Caco-2 (cell line): ENCODE results near the gene ORAI2. TPM values are rescaled to one million over a fixed set of nuclear protein-coding genes. Genes with fewer than 3 reads are reported as not detected.

Experiments
- BruUV-seq: library from RNA; stranded (reverse); fragments of 400-500 nt; replicated peaks from 2 replicates; lab custom pipeline; 2021; lab: Mats Ljungman, UMichigan
- CTCF ChIA-PET: fragments of 300-600 bp; sonication (Branson Sonifier 250); formaldehyde crosslinking; loops from one replicate; lab custom pipeline; 2022; ENCODE audit warnings: antibody characterized with exemption; lab: Charles Lee
- POLR2A ChIA-PET: fragments of 300-600 bp; sonication (Branson Sonifier 250); formaldehyde crosslinking; loops from one replicate; lab custom pipeline; 2022; ENCODE audit warnings: antibody characterized with exemption; lab: Charles Lee
- DNase-seq, 2 experiments: peaks; one replicate each; pipeline versions ENCODE4 v3.0.0 to v3.0.0-alpha.2; 2020 to 2022
- H3K27me3 ChIP-seq: replicated peaks from 2 replicates; pipeline ENCODE4 v1.6.0; 2011; ENCODE audit warnings: low read length; ENCODE audit not compliant: control insufficient read depth, insufficient read depth
- H3K36me3 ChIP-seq: 2 replicates; pipeline ENCODE4 v1.5.1; 2011; ENCODE audit warnings: low read length; ENCODE audit not compliant: control insufficient read depth, insufficient read depth
- H3K4me1 ChIP-seq: fragments of 250-450 bp; sonication (Bioruptor Pico); 2 replicates; pipeline ENCODE4 v1.5.1; 2020; ENCODE audit warnings: mild to moderate bottlenecking
- H3K4me3 ChIP-seq: 2 replicates; pipeline ENCODE4 v1.5.1; 2011; ENCODE audit warnings: low read depth, mild to moderate bottlenecking, control low read depth, low read length
- H3K9me3 ChIP-seq: fragments of 250-450 bp; sonication (Bioruptor Pico); 2 replicates; pipeline ENCODE4 v1.5.1; 2020; ENCODE audit warnings: mild to moderate bottlenecking, moderate library complexity
- H3K27ac Mint-ChIP-seq: one replicate; pipeline ENCODE4 v1.8.0; 2022; ENCODE audit warnings: mixed read lengths; ENCODE audit not compliant: unreplicated experiment
- H3K27me3 Mint-ChIP-seq: one replicate; pipeline ENCODE4 v1.8.0; 2022; ENCODE audit warnings: mixed read lengths; ENCODE audit not compliant: insufficient read depth, unreplicated experiment
- H3K36me3 Mint-ChIP-seq: one replicate; pipeline ENCODE4 v1.8.0; 2022; ENCODE audit warnings: mild to moderate bottlenecking, mixed read lengths; ENCODE audit not compliant: insufficient read depth, unreplicated experiment
- H3K4me1 Mint-ChIP-seq: one replicate; pipeline ENCODE4 v1.8.0; 2022; ENCODE audit warnings: low read depth, mixed read lengths; ENCODE audit not compliant: unreplicated experiment
- H3K4me3 Mint-ChIP-seq: one replicate; pipeline ENCODE4 v1.8.0; 2022; ENCODE audit warnings: mild to moderate bottlenecking, moderate library complexity, mixed read lengths; ENCODE audit not compliant: unreplicated experiment
- H3K9me3 Mint-ChIP-seq: one replicate; pipeline ENCODE4 v1.8.0; 2022; ENCODE audit warnings: mixed read lengths; ENCODE audit not compliant: unreplicated experiment
- intact Hi-C: fragments of 100-400 bp; cut with micrococcal nuclease; formaldehyde crosslinking; loops from one replicate; pipeline ENCODE4 v1.10.0; 2022; ENCODE audit not compliant: unreplicated experiment
- total RNA-seq: library from RNA; stranded (reverse); gene quantifications from 2 replicates; pipeline ENCODE4 v1.2.3, GENCODE V29; 2022
- TF ChIP-seq, protein P1 (sequence below), 2 experiments: fragments of 200-600 bp in 1 of 2; IDR thresholded peaks; 1 replicate in 1 of 2; 2 replicates in 1 of 2; pipeline versions ENCODE4 v1.5.1 to v1.8.0; 2011 to 2022; ENCODE audit warnings: antibody characterized with exemption in 1 of 2, control low read depth in 1 of 2, inconsistent platforms in 1 of 2, low read depth in 1 of 2, low read length in 1 of 2, mild to moderate bottlenecking in 1 of 2, moderate library complexity in 1 of 2; ENCODE audit not compliant: insufficient read depth in 1 of 2, severe bottlenecking in 1 of 2, unreplicated experiment in 1 of 2

Gene ORAI2
- total RNA-seq, 1 experiment from 2014 or later, result 20.2 TPM

- TF ChIP-seq, protein P1, sequence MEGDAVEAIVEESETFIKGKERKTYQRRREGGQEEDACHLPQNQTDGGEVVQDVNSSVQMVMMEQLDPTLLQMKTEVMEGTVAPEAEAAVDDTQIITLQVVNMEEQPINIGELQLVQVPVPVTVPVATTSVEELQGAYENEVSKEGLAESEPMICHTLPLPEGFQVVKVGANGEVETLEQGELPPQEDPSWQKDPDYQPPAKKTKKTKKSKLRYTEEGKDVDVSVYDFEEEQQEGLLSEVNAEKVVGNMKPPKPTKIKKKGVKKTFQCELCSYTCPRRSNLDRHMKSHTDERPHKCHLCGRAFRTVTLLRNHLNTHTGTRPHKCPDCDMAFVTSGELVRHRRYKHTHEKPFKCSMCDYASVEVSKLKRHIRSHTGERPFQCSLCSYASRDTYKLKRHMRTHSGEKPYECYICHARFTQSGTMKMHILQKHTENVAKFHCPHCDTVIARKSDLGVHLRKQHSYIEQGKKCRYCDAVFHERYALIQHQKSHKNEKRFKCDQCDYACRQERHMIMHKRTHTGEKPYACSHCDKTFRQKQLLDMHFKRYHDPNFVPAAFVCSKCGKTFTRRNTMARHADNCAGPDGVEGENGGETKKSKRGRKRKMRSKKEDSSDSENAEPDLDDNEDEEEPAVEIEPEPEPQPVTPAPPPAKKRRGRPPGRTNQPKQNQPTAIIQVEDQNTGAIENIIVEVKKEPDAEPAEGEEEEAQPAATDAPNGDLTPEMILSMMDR (IDR thresholded peaks at IDR 0.05; ENCODE audit: insufficient read depth in 1 of 2, low read depth in 1 of 2, low read length in 1 of 2, severe bottlenecking in 1 of 2, unreplicated experiment in 1 of 2), result no peak
- Mint-ChIP-seq H3K9me3 (no peaks in the 10 kb centered on the region), H3K27me3 (no peaks in the 10 kb centered on the region), H3K4me1 (peaks cover 16% of the 10 kb centered on the region), H3K36me3 (peaks cover 5% of the 10 kb centered on the region), H3K27ac (no peak overlapping the region), H3K4me3 (peak overlapping the region; percentile 78)
- Histone ChIP-seq H3K4me3 (peak overlapping the region; percentile 93), H3K4me1 (peaks cover 22% of the 10 kb centered on the region), H3K36me3 (no peaks in the 10 kb centered on the region), H3K9me3 (no peaks in the 10 kb centered on the region), H3K27me3 (no peaks in the 10 kb centered on the region)
- DNase-seq, result no peak
- BruUV-seq, result no TSS peak
- CTCF ChIA-PET, result interaction anchor here (1.5 kb wide), 1 partner anchor 20 kb away, joined by 6 read pairs; no protein-coding TSS in a partner anchor
- intact Hi-C loops, result no loop called here
- POLR2A ChIA-PET, result no interaction called here
Observed at GRCh38 chr7:102432442-102433218, 745 bp upstream of the ORAI2 start.

GRCh38 chr7:102434039-102434486 is 688 bp downstream of the ORAI2 start:
- H3K27ac Mint-ChIP-seq, result peak overlapping the region; percentile 78

GRCh38 chr7:102436118-102436517 is 2.7 kb downstream of the ORAI2 start:
- Mint-ChIP-seq H3K27ac (peak overlapping the region; percentile 46), H3K27me3 (no peaks in the 10 kb centered on the region), H3K4me1 (peaks cover 8% of the 10 kb centered on the region), H3K9me3 (no peaks in the 10 kb centered on the region), H3K36me3 (peaks cover 14% of the 10 kb centered on the region), H3K4me3 (no peak overlapping the region)
- CTCF ChIA-PET, result no interaction called here
- Histone ChIP-seq H3K27me3 (no peaks in the 10 kb centered on the region), H3K4me1 (peaks cover 26% of the 10 kb centered on the region), H3K36me3 (no peaks in the 10 kb centered on the region), H3K4me3 (no peak overlapping the region), H3K9me3 (no peaks in the 10 kb centered on the region)
- TF ChIP-seq, protein P1 (IDR thresholded peaks at IDR 0.05; ENCODE audit: insufficient read depth in 1 of 2, low read depth in 1 of 2, low read length in 1 of 2, severe bottlenecking in 1 of 2, unreplicated experiment in 1 of 2), result no peak
- POLR2A ChIA-PET, result no interaction called here
- TSS peak; percentile 24 for BruUV-seq
- DNase-seq, result no peak
- intact Hi-C loops, result no loop called here

More at GRCh38 chr7:102434039-102434486, 688 bp downstream of the ORAI2 start:
- CTCF ChIA-PET, result interaction anchor here (0.6 to 1.5 kb wide), 2 partner anchors 22 to 687 kb away, joined by 5 to 6 read pairs; no protein-coding TSS in a partner anchor
- peaks cover 5% of the 10 kb centered on the region for H3K36me3 Mint-ChIP-seq
- Histone ChIP-seq H3K36me3 (no peaks in the 10 kb centered on the region), H3K9me3 (no peaks in the 10 kb centered on the region), H3K4me1 (peaks cover 22% of the 10 kb centered on the region), H3K27me3 (no peaks in the 10 kb centered on the region), H3K4me3 (peak overlapping the region; percentile 93)
- peak overlapping the region; percentile 78 for H3K4me3 Mint-ChIP-seq
- DNase-seq, result no peak
- H3K27me3 Mint-ChIP-seq, result no peaks in the 10 kb centered on the region
- POLR2A ChIA-PET, result no interaction called here
- H3K9me3 Mint-ChIP-seq, result no peaks in the 10 kb centered on the region
- H3K4me1 Mint-ChIP-seq, result peaks cover 16% of the 10 kb centered on the region
- TF ChIP-seq, protein P1 (IDR thresholded peaks at IDR 0.05; ENCODE audit: insufficient read depth in 1 of 2, low read depth in 1 of 2, low read length in 1 of 2, severe bottlenecking in 1 of 2, unreplicated experiment in 1 of 2), result no peak
- TSS peak; percentile 36 for BruUV-seq
- intact Hi-C loops, result loop anchor here (2.0 kb wide), 1 partner anchor 17 kb away; no protein-coding TSS in a partner anchor
